Right hindlimb (tissue), 1 donor: ENCODE measurements around the gene FRS3.

Source experiments
- DNase-seq: peaks from one replicate; pipeline ENCODE4 v3.0.0-alpha.2; 2018

FRS3 gene

DNA sequence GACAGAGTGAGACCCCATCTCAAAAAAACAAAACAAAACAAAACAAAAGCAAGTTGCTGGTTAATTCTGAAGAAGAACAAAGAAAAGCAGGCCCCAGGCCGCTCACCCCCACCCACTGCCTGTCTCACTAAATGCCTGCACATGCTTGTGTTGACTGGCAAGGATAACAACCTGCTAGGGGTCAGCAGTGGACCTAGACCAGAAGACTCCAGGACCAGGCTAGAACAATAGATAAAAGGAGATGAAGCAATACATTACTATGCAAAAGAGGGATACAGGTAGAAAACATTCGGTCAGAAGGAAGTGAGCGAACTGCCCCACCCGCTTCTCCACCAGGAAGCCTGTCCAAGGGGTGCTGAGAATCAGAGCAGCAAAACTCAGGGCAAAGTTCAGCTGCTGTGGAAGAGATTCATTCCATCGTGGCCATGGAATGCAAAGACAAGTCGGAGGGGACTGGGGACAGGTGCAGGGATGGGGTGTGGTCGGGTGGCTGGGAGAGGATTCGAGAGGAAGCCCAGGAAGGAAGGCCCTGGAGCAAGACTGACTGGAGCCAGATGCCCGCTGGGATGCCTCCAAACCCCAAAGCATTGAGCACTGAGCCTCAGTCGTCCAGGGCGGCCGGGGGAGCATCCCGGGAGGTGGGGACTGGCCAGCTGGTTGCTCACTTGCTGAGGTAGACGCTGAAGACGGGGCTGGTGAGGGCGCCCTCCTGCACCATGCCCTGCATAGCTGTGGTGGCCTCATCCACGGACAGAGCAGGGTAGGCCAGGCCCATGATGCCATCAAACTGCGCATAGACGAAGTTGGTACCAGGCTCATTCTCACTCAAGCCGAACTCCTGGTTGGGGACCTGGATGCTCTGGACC is 37.8 kb downstream of the FRS3 start:
- no peak for DNase-seq

GRCh38 chr6:41740366-41741162 is 39.1 kb downstream of the FRS3 start:
- no peak for DNase-seq

- no peak for DNase-seq
These were observed 40.7 kb downstream of the FRS3 start for GRCh38 chr6:41739041-41739440.

DNA sequence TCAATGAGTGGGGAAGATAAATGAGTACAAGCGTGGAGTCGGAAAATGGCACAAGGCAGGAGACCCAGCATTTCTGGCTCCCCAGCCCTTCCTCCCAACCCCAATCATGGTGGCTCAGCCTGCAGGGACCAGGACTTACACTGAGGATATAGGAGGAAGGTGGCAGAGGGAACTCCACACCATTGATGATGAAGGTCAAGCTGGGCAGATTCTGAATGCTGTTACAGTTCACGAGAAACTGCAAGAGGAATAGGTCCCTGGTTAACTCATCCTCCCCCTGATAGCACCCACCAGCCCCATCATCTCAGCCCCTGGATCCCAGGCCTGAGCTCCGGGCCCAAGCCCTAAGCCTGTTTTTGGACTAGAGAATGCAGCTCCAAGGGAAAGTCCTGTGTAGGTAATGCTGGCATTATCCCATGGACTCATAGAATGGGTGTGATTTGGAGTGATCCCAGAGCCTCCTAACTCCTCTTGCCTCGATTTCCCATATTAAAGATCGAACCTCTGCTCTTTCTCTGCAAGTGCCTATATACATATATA is 42.0 kb downstream of the FRS3 start:
- DNase-seq: no peak

- DNase-seq: no peak
These were observed 42.7 kb downstream of the FRS3 start for GRCh38 chr6:41736800-41737555.

DNA sequence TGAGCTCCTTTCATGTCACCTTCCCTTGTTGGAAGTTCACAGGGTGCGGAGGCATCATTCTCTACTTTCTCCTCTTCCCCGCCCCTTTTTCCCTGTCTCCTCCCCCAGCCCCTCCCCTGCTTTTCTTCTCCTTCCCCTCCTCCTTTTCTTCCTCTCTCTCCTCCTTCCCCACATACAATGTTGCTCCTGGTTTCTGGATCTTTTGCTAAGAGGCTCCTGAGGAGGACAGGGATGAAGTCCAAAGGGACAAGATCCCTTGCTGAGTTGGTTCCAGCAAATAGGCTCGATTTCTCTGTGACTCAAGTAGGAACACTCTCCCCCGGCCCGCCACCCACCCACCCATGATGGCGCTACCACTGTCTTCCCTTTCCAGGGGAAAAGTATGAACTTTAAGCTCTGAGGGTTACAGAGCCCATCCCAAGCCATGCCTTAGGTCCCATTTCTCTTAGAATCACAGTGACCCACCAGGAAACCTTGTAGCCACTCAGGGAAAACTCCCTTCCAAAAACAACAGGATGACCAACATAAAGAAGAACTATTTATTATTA is 43.4 kb downstream of the FRS3 start:
- no peak for DNase-seq

DNA sequence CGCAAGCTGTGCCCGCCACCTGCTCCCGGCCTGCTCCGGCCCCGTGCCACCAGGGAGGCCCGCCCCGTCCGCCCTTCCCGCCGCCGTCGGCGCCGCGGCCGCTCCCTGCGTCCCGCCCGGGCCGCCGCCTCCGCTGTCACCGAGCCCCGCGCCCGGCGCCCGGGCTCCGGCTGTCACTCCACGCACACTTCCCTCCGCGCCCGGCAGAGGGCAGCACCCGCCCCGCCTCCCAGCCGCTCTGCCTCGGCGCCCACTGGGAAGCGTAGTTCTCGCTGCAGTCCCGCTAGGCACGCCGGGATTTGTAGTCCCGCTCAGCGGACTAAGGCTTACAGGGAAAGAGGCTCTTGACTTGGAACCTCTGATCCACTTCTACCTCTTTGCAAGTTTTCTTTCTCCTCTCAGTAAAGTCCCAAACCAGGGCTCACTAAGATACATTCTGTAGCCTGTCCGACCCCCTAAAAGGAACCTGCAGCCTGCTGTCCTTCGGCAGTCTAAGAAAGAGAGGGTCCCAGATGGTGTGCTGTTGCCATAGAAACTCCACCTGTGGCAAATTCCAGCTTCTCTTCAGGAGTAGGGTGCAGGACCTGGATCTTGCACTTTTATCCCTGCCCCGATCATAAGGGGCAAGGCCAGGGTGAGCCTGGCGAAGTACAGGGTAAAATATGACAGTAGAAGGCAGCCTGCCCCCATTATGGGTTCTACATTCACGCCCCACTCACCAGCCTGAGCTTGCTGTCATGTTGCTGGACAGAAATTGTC is 44.1 kb downstream of the FRS3 start, which contains the start of gene TFEB:
Gene TFEB (minus strand): TSS at position 182 of the 759 bp plus-strand sequence. CDS start 44,395 bp downstream, outside the sequence.
- peak; percentile 96 for DNase-seq

DNA sequence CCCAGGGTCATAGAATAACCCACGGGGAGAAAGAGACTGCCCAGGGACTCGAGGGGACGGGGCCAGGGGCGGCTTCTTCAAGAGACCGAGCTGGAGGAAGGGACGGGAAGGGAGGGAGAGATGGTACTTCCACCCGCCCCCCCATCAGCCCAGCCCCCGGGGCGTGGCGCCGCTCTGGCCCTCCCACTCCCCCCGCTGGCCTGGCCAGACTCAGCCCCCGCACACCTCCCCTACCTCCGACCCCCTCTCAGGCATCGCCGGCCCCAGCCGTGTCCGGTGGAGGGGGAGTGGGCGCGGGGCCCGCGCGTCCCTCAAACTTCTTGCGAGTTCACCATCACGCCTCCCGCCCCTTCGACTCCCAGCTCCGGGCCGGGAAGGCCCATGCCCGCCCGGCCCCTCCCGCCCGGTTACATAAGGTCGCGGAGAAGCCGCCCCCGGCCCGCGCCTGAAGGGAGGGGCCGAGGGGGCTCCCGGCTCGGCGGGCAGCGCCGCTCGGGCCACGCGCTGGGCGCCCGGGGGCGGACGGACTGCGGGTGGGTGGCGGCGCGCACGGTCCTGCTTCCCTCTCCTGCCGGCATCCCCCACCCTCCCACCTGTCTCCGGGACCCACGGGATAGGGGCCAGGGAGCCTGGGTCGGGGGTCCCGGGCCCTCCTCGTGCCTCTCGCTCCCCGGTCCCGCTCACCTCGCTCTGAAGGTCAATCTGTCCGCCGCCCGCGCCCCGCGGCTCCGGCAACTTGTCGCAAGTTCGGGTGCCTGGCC is 44.9 kb downstream of the FRS3 start:
- peak; percentile 92 for DNase-seq

GRCh38 chr6:41733707-41734665 is 45.7 kb downstream of the FRS3 start:
- DNase-seq: peak; percentile 88

DNA sequence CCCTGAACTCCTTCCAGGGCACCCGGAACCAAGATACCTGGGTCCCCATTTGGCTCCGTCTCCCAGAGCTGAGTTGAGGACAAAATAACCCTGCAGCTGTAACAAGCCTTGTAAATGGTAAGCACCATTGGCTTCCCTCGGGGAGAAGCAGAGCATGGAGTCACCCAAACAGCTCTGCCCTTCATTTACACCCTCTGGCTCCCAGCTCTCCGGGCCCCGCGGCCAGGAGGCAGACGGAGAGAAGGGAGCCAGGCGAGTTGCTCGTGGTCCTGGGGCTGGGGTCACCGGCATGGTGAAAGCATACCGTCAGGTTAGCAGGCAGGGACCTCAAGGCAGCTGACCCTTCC is 46.4 kb downstream of the FRS3 start:
- no peak for DNase-seq

- no peak for DNase-seq
These were observed 46.9 kb downstream of the FRS3 start for GRCh38 chr6:41732591-41733359.

GRCh38 chr6:41732149-41732548 is 47.6 kb downstream of the FRS3 start:
- no peak for DNase-seq

DNA sequence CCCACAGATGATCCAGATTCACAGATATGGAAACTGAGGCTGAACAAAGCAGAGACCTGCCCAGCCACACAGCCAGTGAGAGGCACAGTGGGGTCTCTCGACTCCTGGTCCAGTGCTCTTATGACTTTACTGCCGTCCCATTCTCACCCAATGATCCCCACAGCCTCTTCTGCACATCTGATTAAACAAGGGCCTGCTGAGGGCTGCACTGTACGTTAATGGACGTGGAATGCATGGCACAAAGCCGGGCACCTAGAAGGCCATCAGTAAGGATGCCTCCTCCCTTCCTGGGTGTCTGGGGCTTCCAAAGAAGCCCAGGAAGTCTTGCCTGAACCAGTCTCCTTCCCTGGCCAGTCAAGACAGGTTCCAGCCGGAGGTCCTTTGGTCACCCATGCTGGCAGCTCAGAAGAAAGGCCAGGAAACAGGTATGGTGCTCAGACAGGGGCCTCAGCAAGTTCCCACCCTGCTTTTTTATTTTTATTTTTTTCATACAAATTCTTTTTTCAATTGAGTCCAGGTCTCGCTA is 48.1 kb downstream of the FRS3 start:
- no peak for DNase-seq

GRCh38 chr6:41730531-41731436 is 48.9 kb downstream of the FRS3 start:
- no peak for DNase-seq

DNA sequence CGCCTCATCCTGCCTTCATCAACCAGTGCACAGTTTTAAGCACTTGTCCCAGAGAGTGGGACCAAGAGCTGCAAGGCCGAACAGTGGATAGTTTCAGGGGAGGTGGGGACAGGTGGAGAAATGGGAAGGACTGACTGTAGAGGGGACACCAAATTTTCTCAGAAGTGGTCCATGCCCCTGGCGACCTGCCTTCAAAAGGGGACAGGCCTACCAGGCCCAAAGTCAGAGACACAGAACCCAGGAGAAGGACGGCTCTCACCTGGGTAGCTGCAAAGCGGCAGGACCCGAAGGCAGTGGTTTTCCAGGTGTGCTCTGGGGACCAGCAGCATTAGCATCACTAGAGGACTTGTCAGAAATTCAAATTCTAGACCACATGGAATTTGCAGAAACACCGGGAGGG is 50.1 kb downstream of the FRS3 start:
- no peak for DNase-seq

DNA sequence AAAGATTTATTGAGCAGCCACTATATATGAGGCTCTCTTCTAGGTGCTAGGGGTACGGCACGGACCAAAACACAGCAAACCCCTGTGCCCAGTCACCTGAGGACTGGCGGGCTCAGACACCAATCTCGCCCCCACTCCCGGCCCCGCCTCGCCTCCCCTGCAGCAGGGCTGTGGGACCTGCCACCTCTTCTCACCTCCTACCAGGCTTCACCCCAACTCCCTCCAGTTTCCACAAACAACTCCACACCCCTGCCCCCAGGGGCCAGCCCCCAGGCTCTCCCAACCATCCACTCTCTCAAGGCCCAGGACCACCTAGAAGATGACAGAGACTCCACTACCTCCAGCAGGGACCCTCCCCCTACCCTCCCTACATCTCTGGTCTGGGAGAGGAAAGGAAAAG is 50.7 kb downstream of the FRS3 start:
- DNase-seq: no peak

GRCh38 chr6:41728073-41728936 is 51.4 kb downstream of the FRS3 start:
- no peak for DNase-seq
